GM12872 (cell line): Measurements from ENCODE around the gene PTPN7.

Experiments
- TF ChIP-seq, protein P1 (sequence below): IDR thresholded peaks from 3 replicates; pipeline ENCODE4 v1.5.1; 2011; ENCODE audit warnings: low read depth, mild to moderate bottlenecking, low read length, moderate library complexity; ENCODE audit not compliant: insufficient read depth

PTPN7 gene

DNA sequence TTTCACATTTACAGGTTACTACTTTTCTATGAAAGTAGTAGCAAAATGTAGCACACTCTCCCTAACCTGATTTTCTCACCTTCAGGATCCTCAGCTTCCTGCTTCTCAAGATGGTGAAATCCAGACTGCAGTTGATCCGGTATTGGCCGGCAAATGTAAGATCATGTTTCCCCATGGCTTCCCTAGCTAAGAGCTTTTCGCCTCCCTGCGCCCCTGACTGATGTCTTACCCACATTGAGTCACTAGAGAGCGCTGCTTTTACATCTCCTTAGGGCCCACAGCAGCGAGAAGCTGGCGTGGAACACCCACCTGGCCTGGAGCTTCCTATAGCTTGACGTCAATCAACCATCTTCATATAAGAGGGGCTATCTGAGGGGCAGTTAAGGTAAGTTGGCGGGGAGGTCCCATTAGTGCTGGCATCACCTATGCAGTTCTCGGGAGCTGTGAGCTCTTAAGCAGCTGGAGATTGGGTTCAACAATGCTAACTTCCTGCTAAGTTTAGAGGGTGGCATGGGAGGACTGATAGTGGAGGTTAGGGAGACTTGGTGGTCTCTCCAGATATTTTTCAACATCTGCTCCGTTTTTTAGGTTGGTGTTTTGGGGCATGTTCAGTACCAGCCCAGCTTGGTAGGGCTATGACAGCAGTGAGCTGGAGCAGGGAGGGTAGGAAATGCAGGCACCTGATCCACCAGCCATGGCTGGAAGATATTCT lies 5.5 kb downstream of the PTPN7 start:
- TF ChIP-seq, protein P1, sequence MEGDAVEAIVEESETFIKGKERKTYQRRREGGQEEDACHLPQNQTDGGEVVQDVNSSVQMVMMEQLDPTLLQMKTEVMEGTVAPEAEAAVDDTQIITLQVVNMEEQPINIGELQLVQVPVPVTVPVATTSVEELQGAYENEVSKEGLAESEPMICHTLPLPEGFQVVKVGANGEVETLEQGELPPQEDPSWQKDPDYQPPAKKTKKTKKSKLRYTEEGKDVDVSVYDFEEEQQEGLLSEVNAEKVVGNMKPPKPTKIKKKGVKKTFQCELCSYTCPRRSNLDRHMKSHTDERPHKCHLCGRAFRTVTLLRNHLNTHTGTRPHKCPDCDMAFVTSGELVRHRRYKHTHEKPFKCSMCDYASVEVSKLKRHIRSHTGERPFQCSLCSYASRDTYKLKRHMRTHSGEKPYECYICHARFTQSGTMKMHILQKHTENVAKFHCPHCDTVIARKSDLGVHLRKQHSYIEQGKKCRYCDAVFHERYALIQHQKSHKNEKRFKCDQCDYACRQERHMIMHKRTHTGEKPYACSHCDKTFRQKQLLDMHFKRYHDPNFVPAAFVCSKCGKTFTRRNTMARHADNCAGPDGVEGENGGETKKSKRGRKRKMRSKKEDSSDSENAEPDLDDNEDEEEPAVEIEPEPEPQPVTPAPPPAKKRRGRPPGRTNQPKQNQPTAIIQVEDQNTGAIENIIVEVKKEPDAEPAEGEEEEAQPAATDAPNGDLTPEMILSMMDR: peak; percentile 69

GRCh38 chr1:202154148-202154765 lies 6.1 kb downstream of the PTPN7 start:
- TF ChIP-seq, protein P1: no peak

DNA sequence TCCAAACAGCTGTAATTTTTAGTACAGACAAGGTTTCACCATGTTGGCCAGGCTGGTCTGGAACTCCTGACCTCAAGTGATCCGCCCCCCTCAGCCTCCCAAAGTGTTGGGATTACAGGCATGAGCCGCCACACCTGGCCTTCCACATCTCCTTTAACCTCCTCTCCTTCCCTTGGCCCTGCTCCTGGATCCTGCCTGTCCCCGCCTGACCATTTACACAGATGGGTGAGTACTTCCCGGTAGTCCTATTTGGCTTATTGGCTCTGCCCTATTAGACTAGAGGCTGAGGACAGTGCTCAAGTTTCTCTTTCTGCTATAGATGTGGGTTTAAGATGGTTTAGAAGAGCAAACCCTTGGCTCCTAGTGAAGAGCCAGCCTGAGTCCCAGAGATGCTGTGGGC lies 7.1 kb downstream of the PTPN7 start:
- TF ChIP-seq, protein P1: no peak

- TF ChIP-seq, protein P1: no peak
Measured at GRCh38 chr1:202152399-202152798, 8.0 kb downstream of the PTPN7 start.

DNA sequence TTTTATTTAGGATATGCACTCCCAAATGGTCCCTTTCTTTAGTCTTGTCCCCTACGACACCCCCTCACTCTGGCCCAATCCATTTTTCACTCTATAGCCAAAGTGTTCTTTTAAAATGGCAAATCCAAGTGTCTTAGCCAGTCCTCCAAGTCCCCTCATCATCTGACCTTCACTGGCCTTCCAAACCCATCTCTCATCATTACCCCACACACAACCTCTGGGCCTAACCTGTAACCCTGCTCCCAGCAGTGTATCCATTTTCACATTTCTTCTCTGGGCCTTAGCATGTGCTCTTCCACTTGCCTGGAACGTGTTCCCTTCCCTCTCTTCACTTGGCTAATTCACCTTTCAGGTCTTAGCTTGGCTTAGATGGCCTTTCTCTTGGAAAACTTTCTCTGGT lies 9.4 kb downstream of the PTPN7 start:
- TF ChIP-seq, protein P1: no peak

DNA sequence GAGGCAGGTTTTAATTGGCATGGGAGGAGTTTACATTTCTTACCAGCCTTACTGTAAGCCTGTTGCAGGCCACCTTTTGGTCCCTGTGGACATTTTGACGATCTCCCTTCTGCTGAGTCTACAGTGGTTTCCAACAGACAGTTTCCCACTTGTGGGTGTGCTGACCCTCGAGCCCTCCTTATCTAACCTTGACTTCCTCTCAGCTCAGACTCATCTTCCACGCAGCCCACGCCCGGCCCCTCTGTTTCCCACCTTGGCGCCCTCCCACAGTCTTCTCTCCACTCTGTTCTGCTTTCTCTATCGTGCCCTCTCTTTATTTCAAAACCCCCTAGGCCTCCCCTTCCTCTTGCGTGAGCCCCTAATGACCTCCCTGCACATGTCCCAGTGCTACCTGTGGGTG lies 9.8 kb downstream of the PTPN7 start:
- TF ChIP-seq, protein P1: no peak

- TF ChIP-seq, protein P1: no peak
Measured at GRCh38 chr1:202150187-202150586, 10.2 kb downstream of the PTPN7 start.
